ENCODE results near the gene CORIN. TPM values are rescaled to one million over a fixed set of nuclear protein-coding genes. Genes with fewer than 3 reads are reported as not detected.
"Not testable (repeated sequence)": the region's sequence is repeated elsewhere in the genome, so short reads cannot be mapped to it uniquely, and the experiment has no call there.

The CORIN gene
- total RNA-seq, 1 donor from 2014 or later: 92.0 TPM

GRCh38 chr4:47776353-47776752 is 61.5 kb downstream of the CORIN start:
- Histone ChIP-seq H3K4me1 (no peaks in the 10 kb centered on the region), H3K9me3 (replicated peaks) (peaks cover 9% of the 10 kb centered on the region), H3K27ac (replicated peaks) (no peak overlapping the region), H3K4me3 (no peak overlapping the region), H3K27me3 (ENCODE audit: low read depth) (no peaks in the 10 kb centered on the region), H3K36me3 (peaks cover 6% of the 10 kb centered on the region)
- TF ChIP-seq CTCF (IDR thresholded peaks at IDR 0.05; ENCODE audit: borderline replicate concordance): no peak
- no peak for DNase-seq
- intact Hi-C loops (cut with micrococcal nuclease): no loop called here

- Histone ChIP-seq H3K27ac (replicated peaks) (no peak overlapping the region), H3K4me3 (no peak overlapping the region), H3K36me3 (peaks cover 6% of the 10 kb centered on the region), H3K9me3 (replicated peaks) (no peaks in the 10 kb centered on the region), H3K27me3 (ENCODE audit: low read depth) (no peaks in the 10 kb centered on the region), H3K4me1 (no peaks in the 10 kb centered on the region)
- intact Hi-C loops (cut with micrococcal nuclease): no loop called here
- no peak for TF ChIP-seq CTCF (IDR thresholded peaks at IDR 0.05; ENCODE audit: borderline replicate concordance)
- DNase-seq: no peak
Measured at GRCh38 chr4:47774079-47774478, 63.8 kb downstream of the CORIN start.

GRCh38 chr4:47771020-47771419 is 66.8 kb downstream of the CORIN start:
- Histone ChIP-seq H3K4me1 (peaks cover 13% of the 10 kb centered on the region), H3K27ac (replicated peaks) (peak overlapping the region; percentile 0), H3K9me3 (replicated peaks) (no peaks in the 10 kb centered on the region), H3K36me3 (peaks cover 6% of the 10 kb centered on the region), H3K27me3 (ENCODE audit: low read depth) (no peaks in the 10 kb centered on the region), H3K4me3 (no peak overlapping the region)
- intact Hi-C loops (cut with micrococcal nuclease): no loop called here
- DNase-seq: no peak
- TF ChIP-seq CTCF (IDR thresholded peaks at IDR 0.05; ENCODE audit: borderline replicate concordance): no peak

GRCh38 chr4:47767956-47768355 is 69.9 kb downstream of the CORIN start:
- H3K36me3 ChIP-seq; H3K27me3 ChIP-seq (ENCODE audit: low read depth); H3K27ac ChIP-seq (replicated peaks); H3K4me3 ChIP-seq; DNase-seq; intact Hi-C loops (cut with micrococcal nuclease); H3K9me3 ChIP-seq (replicated peaks): not testable (repeated sequence)
- H3K4me1 ChIP-seq: peaks cover 29% of the 10 kb centered on the region

GRCh38 chr4:47763279-47763678 is 74.6 kb downstream of the CORIN start:
- Histone ChIP-seq H3K4me3 (no peak overlapping the region), H3K4me1 (peaks cover 30% of the 10 kb centered on the region), H3K27ac (replicated peaks) (peak overlapping the region; percentile 43), H3K36me3 (peaks cover 4% of the 10 kb centered on the region), H3K9me3 (replicated peaks) (no peaks in the 10 kb centered on the region), H3K27me3 (ENCODE audit: low read depth) (no peaks in the 10 kb centered on the region)
- intact Hi-C loops (cut with micrococcal nuclease): no loop called here
- no peak for DNase-seq
- no peak for TF ChIP-seq CTCF (IDR thresholded peaks at IDR 0.05; ENCODE audit: borderline replicate concordance)

- peak; percentile 18 for TF ChIP-seq CTCF (IDR thresholded peaks at IDR 0.05; ENCODE audit: borderline replicate concordance)
- intact Hi-C loops (cut with micrococcal nuclease): no loop called here
- DNase-seq: no peak
- Histone ChIP-seq H3K9me3 (replicated peaks) (no peaks in the 10 kb centered on the region), H3K4me3 (no peak overlapping the region), H3K27me3 (ENCODE audit: low read depth) (no peaks in the 10 kb centered on the region), H3K27ac (replicated peaks) (peak overlapping the region; percentile 43), H3K36me3 (peaks cover 4% of the 10 kb centered on the region), H3K4me1 (peaks cover 27% of the 10 kb centered on the region)
Measured at GRCh38 chr4:47762376-47763266, 75.2 kb downstream of the CORIN start.

- Histone ChIP-seq H3K9me3 (replicated peaks) (peaks cover 10% of the 10 kb centered on the region), H3K27ac (replicated peaks) (peak overlapping the region; percentile 89)
- intact Hi-C loops (cut with micrococcal nuclease): not testable (repeated sequence)
Measured at GRCh38 chr4:47753316-47753715, 84.6 kb downstream of the CORIN start.

More at GRCh38 chr4:47753316-47753715, 84.6 kb downstream of the CORIN start:
- peaks cover 47% of the 10 kb centered on the region for H3K4me1 ChIP-seq
- not testable (repeated sequence) for DNase-seq; H3K27me3 ChIP-seq (ENCODE audit: low read depth); H3K36me3 ChIP-seq; H3K4me3 ChIP-seq
